HepG2 (cell line): ENCODE data around the gene EIF4H. TPM values are rescaled to one million over a fixed set of nuclear protein-coding genes. Genes with fewer than 3 reads are reported as not detected.

Experiments used
- ATF7 ChIP-seq, 2 experiments: fragments of 450-650 bp in 1 of 2; sonication (generic) in 1 of 2; formaldehyde crosslinking in 1 of 2; IDR thresholded peaks; 2 replicates each; pipeline versions ENCODE4 v1.4.0 to v1.6.1; 2016 to 2020; ENCODE audit warnings: antibody characterized with exemption in 1 of 2, mild to moderate bottlenecking in 1 of 2, missing genetic modification reagents in 1 of 2
- FIP1L1 ChIP-seq: fragments of 200-400 bp; formaldehyde crosslinking; IDR thresholded peaks from 2 replicates; pipeline ENCODE4 v1.6.1; 2018; ENCODE audit warnings: low read depth, mild to moderate bottlenecking, low read length, moderate library complexity, borderline replicate concordance; ENCODE audit not compliant: insufficient read depth
- HES4 ChIP-seq: sonication (generic); formaldehyde crosslinking; IDR thresholded peaks from 2 replicates; pipeline ENCODE4 v1.9.0; 2021; ENCODE audit warnings: mild to moderate bottlenecking, missing genetic modification reagents, borderline replicate concordance
- MXI1 ChIP-seq: IDR thresholded peaks from 3 replicates; pipeline ENCODE4 v1.6.1; 2012; ENCODE audit warnings: low read depth, low read length, inconsistent platforms, borderline replicate concordance
- PPARG ChIP-seq: conservative IDR thresholded peaks from 2 replicates; pipeline ENCODE4 v1.6.1; 2016; ENCODE audit warnings: missing biosample characterization, missing genetic modification reagents
- RAD21 ChIP-seq: fragments of 450-650 bp; formaldehyde crosslinking; IDR thresholded peaks from 2 replicates; pipeline ENCODE4 v1.5.0; 2020; ENCODE audit warnings: mild to moderate bottlenecking
- SALL1 ChIP-seq: sonication (generic); formaldehyde crosslinking; IDR thresholded peaks from 2 replicates; pipeline ENCODE4 v1.8.0; 2022; ENCODE audit warnings: mild to moderate bottlenecking, missing genetic modification reagents
- TCF12 ChIP-seq, 2 experiments: fragments of 450-650 bp in 1 of 2; sonication (generic) in 1 of 2; formaldehyde crosslinking in 1 of 2; IDR thresholded peaks; 2 replicates each; pipeline versions ENCODE4 v1.6.1 to v1.8.0; 2017 to 2022; ENCODE audit warnings: antibody characterized with exemption in 1 of 2, mild to moderate bottlenecking in 1 of 2, missing genetic modification reagents in 1 of 2, moderate library complexity in 1 of 2
- XRCC5 ChIP-seq: fragments of 200-400 bp; formaldehyde crosslinking; optimal IDR thresholded peaks from 2 replicates; pipeline ENCODE3; 2017; ENCODE audit warnings: mild to moderate bottlenecking, low read length
- ZBTB26 ChIP-seq: IDR thresholded peaks from 2 replicates; pipeline ENCODE4 v1.6.1; 2016; ENCODE audit warnings: missing compliant biosample characterization, missing genetic modification reagents, borderline replicate concordance
- ZFP91 ChIP-seq: sonication (generic); formaldehyde crosslinking; IDR thresholded peaks from 2 replicates; pipeline ENCODE4 v1.9.0; 2022; ENCODE audit warnings: missing genetic modification reagents, mild to moderate bottlenecking, borderline replicate concordance
- ZIK1 ChIP-seq: sonication (generic); formaldehyde crosslinking; IDR thresholded peaks from 2 replicates; pipeline ENCODE4 v1.5.0; 2020; ENCODE audit warnings: mild to moderate bottlenecking, low read depth, missing genetic modification reagents, borderline replicate concordance
- ZMYM2 ChIP-seq: sonication (generic); formaldehyde crosslinking; IDR thresholded peaks from 2 replicates; pipeline ENCODE4 v1.8.0; 2022; ENCODE audit warnings: mild to moderate bottlenecking, missing genetic modification reagents
- ZMYM3 ChIP-seq: sonication (generic); formaldehyde crosslinking; IDR thresholded peaks from 2 replicates; pipeline ENCODE4 v1.5.1; 2020; ENCODE audit warnings: mild to moderate bottlenecking, missing genetic modification reagents
- ZNF20 ChIP-seq: sonication (generic); formaldehyde crosslinking; IDR thresholded peaks from 2 replicates; pipeline ENCODE4 v1.4.0; 2020; ENCODE audit warnings: mild to moderate bottlenecking, moderate library complexity, missing genetic modification reagents
- ZNF232 ChIP-seq: sonication (generic); formaldehyde crosslinking; IDR thresholded peaks from 2 replicates; pipeline ENCODE4 v1.4.0; 2020; ENCODE audit warnings: missing genetic modification reagents, borderline replicate concordance
- ZNF280D ChIP-seq: sonication (generic); formaldehyde crosslinking; IDR thresholded peaks from 2 replicates; pipeline ENCODE4 v1.5.1; 2020; ENCODE audit warnings: mild to moderate bottlenecking, missing genetic modification reagents
- ZNF281 ChIP-seq: sonication (generic); formaldehyde crosslinking; IDR thresholded peaks from 2 replicates; pipeline ENCODE4 v1.4.0; 2020; ENCODE audit warnings: missing genetic modification reagents, borderline replicate concordance
- ZNF552 ChIP-seq: sonication (generic); formaldehyde crosslinking; IDR thresholded peaks from 2 replicates; pipeline ENCODE4 v1.9.0; 2022; ENCODE audit warnings: missing genetic modification reagents, mild to moderate bottlenecking, borderline replicate concordance
- ZSCAN29 ChIP-seq: sonication (generic); formaldehyde crosslinking; conservative IDR thresholded peaks from 2 replicates; pipeline ENCODE4 v1.4.0; 2020; ENCODE audit warnings: mild to moderate bottlenecking, missing genetic modification reagents
- polyA plus RNA-seq, 8 experiments: library from polyadenylated mRNA; depleted of rRNA in 3 of 8; stranded (reverse) in 7 of 8; unstranded in 1 of 8; fragments of >200 nt; fragmentation: Illumina TruSeq in 4 of 8; extraction: Trizol in 4 of 8; gene quantifications; 2 replicates each; pipeline versions ENCODE4 v1.2.1 to v1.2.3, GENCODE V29; 2011 to 2016; ENCODE audit warnings: low read depth in 4 of 8, missing spikeins in 1 of 8, mixed read lengths in 1 of 8; ENCODE audit not compliant: insufficient read depth in 1 of 8
- total RNA-seq, 5 experiments: library from RNA; depleted of rRNA; stranded (reverse); fragments of >200 nt; fragmentation: Illumina TruSeq; extraction: Trizol; gene quantifications; 2 replicates each; pipeline ENCODE4 v1.2.3, GENCODE V29; 2016; ENCODE audit warnings: low read depth in 1 of 5

Gene EIF4H
- total and polyA plus RNA-seq, 2 of the 13 experiments (the other 11 are each of a cell fraction or from before 2014, with no cell fraction given) = 232 to 321 TPM

GRCh38 chr7:74206589-74207120 lies 32.5 kb downstream of the EIF4H start (continued):
- TF ChIP-seq ZBTB26 (CRISPR knock-in tag) (no peak), XRCC5 (peak; percentile 61), MXI1 (0 out of 3 replicates have a peak, but pooled peaks have one; percentile 31), RAD21 (CRISPR knock-in tag) (peak; percentile 94), ZNF280D (0 out of 2 replicates have a peak, but pooled peaks have one; percentile 50), TCF12 (IDR thresholded peaks at IDR 0.05) (no peak), TCF12 (CRISPR knock-in tag; IDR thresholded peaks at IDR 0.05) (no peak), ZMYM3 (CRISPR knock-in tag) (peak; percentile 84), ATF7 (IDR thresholded peaks at IDR 0.05) (no peak), ATF7 (CRISPR knock-in tag; IDR thresholded peaks at IDR 0.05) (0 out of 2 replicates have a peak, but pooled peaks have one; percentile 32), ZFP91 (CRISPR knock-in tag) (peak; percentile 62; the same call in 1 of the 2 replicates), PPARG (0 out of 2 replicates have a peak, but pooled peaks have one; percentile 36), ZSCAN29 (0 out of 2 replicates have a peak, but pooled peaks have one; percentile 60), ZNF232 (CRISPR knock-in tag) (0 out of 2 replicates have a peak, but pooled peaks have one; percentile 1), ZNF281 (CRISPR knock-in tag) (no peak), HES4 (CRISPR knock-in tag) (no peak), ZMYM2 (CRISPR knock-in tag) (peak; percentile 84), FIP1L1 (no peak), ZNF552 (CRISPR knock-in tag) (no peak), SALL1 (CRISPR knock-in tag) (peak; percentile 57), ZIK1 (no peak), ZNF20 (CRISPR knock-in tag) (no peak)
